Left renal pelvis (tissue), 4 donors: Measurements from ENCODE around the gene FGFR3. TPM values are rescaled to one million over a fixed set of nuclear protein-coding genes. Genes with fewer than 3 reads are reported as not detected.

ENCODE experiments used
- DNase-seq, 4 donors: peaks; one replicate each; pipeline ENCODE4 v3.0.0-alpha.2; 2013; ENCODE audit warnings: low read depth in 4 of 4, low spot score in 3 of 4
- polyA plus RNA-seq, 4 donors: library from polyadenylated mRNA; unstranded; fragments of 120-200 nt; gene quantifications; one replicate each; pipeline ENCODE4 v1.2.1, GENCODE V29; 2013; ENCODE audit not compliant: insufficient read length in 4 of 4

Gene FGFR3
- polyA plus RNA-seq, 4 donors: 2.7 to 136 (median 75.1) TPM

GRCh38 chr4:1755297-1755696, 37.8 kb upstream of the FGFR3 start:
- no peak for DNase-seq

- no peak for DNase-seq
These were observed 37.0 kb upstream of the FGFR3 start for GRCh38 chr4:1756079-1756478.

- DNase-seq: no peak
These were observed 36.0 kb upstream of the FGFR3 start for GRCh38 chr4:1756893-1757779.

- DNase-seq: no peak
These were observed 35.3 kb upstream of the FGFR3 start for GRCh38 chr4:1757836-1758235.

GRCh38 chr4:1758306-1759121, 34.6 kb upstream of the FGFR3 start:
- DNase-seq: no peak

- no peak for DNase-seq
These were observed 33.8 kb upstream of the FGFR3 start for GRCh38 chr4:1759170-1759817.

- no peak for DNase-seq
These were observed 33.3 kb upstream of the FGFR3 start for GRCh38 chr4:1759818-1760223.

- no peak for DNase-seq
These were observed 32.5 kb upstream of the FGFR3 start for GRCh38 chr4:1760521-1761071.

- no peak for DNase-seq
These were observed 31.9 kb upstream of the FGFR3 start for GRCh38 chr4:1761130-1761689.

- DNase-seq: no peak
These were observed 30.7 kb upstream of the FGFR3 start for GRCh38 chr4:1762264-1763010.

- DNase-seq: no peak
These were observed 30.0 kb upstream of the FGFR3 start for GRCh38 chr4:1763070-1763549.

GRCh38 chr4:1763550-1764080, 29.5 kb upstream of the FGFR3 start:
- DNase-seq: no peak

- no peak for DNase-seq
These were observed 28.4 kb upstream of the FGFR3 start for GRCh38 chr4:1764670-1765069.

- DNase-seq: no peak
These were observed 27.6 kb upstream of the FGFR3 start for GRCh38 chr4:1765409-1766072.

GRCh38 chr4:1766106-1767060, 26.7 kb upstream of the FGFR3 start:
- no peak for DNase-seq

- no peak for DNase-seq
These were observed 25.9 kb upstream of the FGFR3 start for GRCh38 chr4:1767061-1767769.

GRCh38 chr4:1767770-1768366, 25.2 kb upstream of the FGFR3 start:
- DNase-seq: no peak
